A673 (cell line): Measurements from ENCODE around the gene TLE4.

Experiments used
- CTCF ChIP-seq: fragments of 300-800, 200-600 bp; sonication (generic); conservative IDR thresholded peaks from 2 replicates; pipeline ENCODE4 v1.5.1; 2017; ENCODE audit warnings: low read depth, mild to moderate bottlenecking, antibody characterized with exemption, low read length, moderate library complexity, mixed read lengths
- EZH2 ChIP-seq: fragments of 200-600 bp; sonication (generic); IDR thresholded peaks from 2 replicates; pipeline ENCODE4 v1.6.1; 2017; ENCODE audit warnings: borderline replicate concordance, low read depth, mild to moderate bottlenecking, mixed read lengths, antibody characterized with exemption, low read length; ENCODE audit not compliant: poor library complexity, severe bottlenecking

GRCh38 chr9:79661279-79661678 lies 89.5 kb downstream of the TLE4 start:
- TF ChIP-seq CTCF (no peak), EZH2 (no peak)
